OCI-LY3 (cell line): ENCODE data around the gene THOC6.
"Not testable (repeated sequence)": the region's sequence is repeated elsewhere in the genome, so short reads cannot be mapped to it uniquely, and the experiment has no call there.

Experiments
- H2AFZ ChIP-seq: fragments of 200-600, 300-600 bp; shearing (Covaris generic); 2 replicates; pipeline ENCODE4 v1.6.0; 2014; ENCODE audit warnings: antibody characterized with exemption, low read depth, low read length
- H3K27ac ChIP-seq: fragments of 200-600, 300-600 bp; sonication (generic); 2 replicates; pipeline ENCODE4 v1.5.1; 2014; ENCODE audit warnings: mild to moderate bottlenecking, low read length, moderate library complexity, mixed read lengths
- H3K27me3 ChIP-seq: fragments of 200-600, 300-600 bp; sonication (generic); 2 replicates; pipeline ENCODE4 v1.6.1; 2014; ENCODE audit warnings: low read depth, low read length, mixed read lengths
- H3K36me3 ChIP-seq: fragments of 200-600, 300-600 bp; sonication (generic); replicated peaks from 2 replicates; pipeline ENCODE3; 2014; ENCODE audit warnings: low read depth, low read length, mixed read lengths
- H3K4me1 ChIP-seq: fragments of 300-600, 200-600 bp; sonication (generic); 2 replicates; pipeline ENCODE4 v1.6.1; 2014; ENCODE audit warnings: low read length, mixed read lengths
- H3K4me2 ChIP-seq: fragments of 200-600, 300-600 bp; sonication (generic); 2 replicates; pipeline ENCODE4 v1.6.1; 2014; ENCODE audit warnings: low read length, mixed read lengths
- H3K4me3 ChIP-seq: fragments of 300-600, 200-600 bp; sonication (generic); 2 replicates; pipeline ENCODE4 v1.5.1; 2014; ENCODE audit warnings: antibody characterized with exemption, mild to moderate bottlenecking, low read length, moderate library complexity
- H3K79me2 ChIP-seq: fragments of 300-600, 200-600 bp; shearing (Covaris generic); 2 replicates; pipeline ENCODE4 v1.6.1; 2014; ENCODE audit warnings: mild to moderate bottlenecking, low read length, mixed read lengths
- H3K9ac ChIP-seq: fragments of 300-600, 200-600 bp; shearing (Covaris generic); 2 replicates; pipeline ENCODE4 v1.6.0; 2014; ENCODE audit warnings: mild to moderate bottlenecking, low read length, moderate library complexity
- H3K9me3 ChIP-seq: fragments of 200-600, 300-600 bp; shearing (Covaris generic); 2 replicates; pipeline ENCODE4 v1.6.1; 2014; ENCODE audit warnings: low read length, mixed read lengths; ENCODE audit not compliant: insufficient read depth
- H4K20me1 ChIP-seq: fragments of 200-600, 300-600 bp; sonication (generic); 2 replicates; pipeline ENCODE4 v1.6.1; 2016; ENCODE audit warnings: low read length, mixed read lengths; ENCODE audit not compliant: insufficient read depth
- CTCF ChIP-seq: fragments of 200-600, 300-600 bp; sonication (generic); IDR thresholded peaks from 2 replicates; pipeline ENCODE4 v1.5.1; 2014; ENCODE audit warnings: antibody characterized with exemption, low read length, low read depth
- EZH2phosphoT487 ChIP-seq: fragments of 200-600 bp; shearing (Covaris generic); IDR thresholded peaks from 2 replicates; pipeline ENCODE4 v1.6.1; 2018; ENCODE audit warnings: antibody characterized with exemption, mixed run types, low read depth

Gene THOC6

GRCh38 chr16:3050487-3050886 is 26.7 kb downstream of the THOC6 start:
- TF ChIP-seq CTCF (no peak), EZH2phosphoT487 (no peak)
- Histone ChIP-seq H3K36me3 (no peaks in the 10 kb centered on the region), H3K4me1 (no peaks in the 10 kb centered on the region), H4K20me1 (0 out of 2 replicates have a peak, but pooled peaks cover 4% of the 10 kb centered on the region), H3K4me3 (no peak overlapping the region), H2AFZ (no peak overlapping the region), H3K27ac (no peak overlapping the region), H3K9ac (no peak overlapping the region), H3K4me2 (no peak overlapping the region), H3K79me2 (no peaks in the 10 kb centered on the region), H3K27me3 (no peaks in the 10 kb centered on the region), H3K9me3 (no peaks in the 10 kb centered on the region)

- H2AFZ ChIP-seq: no peak overlapping the region
- H3K79me2 ChIP-seq: no peaks in the 10 kb centered on the region
- H3K27me3 ChIP-seq: no peaks in the 10 kb centered on the region
- H4K20me1 ChIP-seq: 0 out of 2 replicates have a peak, but pooled peaks cover 4% of the 10 kb centered on the region
- H3K4me2 ChIP-seq: no peak overlapping the region
- no peak for TF ChIP-seq EZH2phosphoT487
- no peak for TF ChIP-seq CTCF
- no peak overlapping the region for H3K4me3 ChIP-seq
- no peak overlapping the region for H3K9ac ChIP-seq
- no peaks in the 10 kb centered on the region for H3K36me3 ChIP-seq
- H3K4me1 ChIP-seq: no peaks in the 10 kb centered on the region
- H3K9me3 ChIP-seq: no peaks in the 10 kb centered on the region
- no peak overlapping the region for H3K27ac ChIP-seq
These were observed 27.2 kb downstream of the THOC6 start for GRCh38 chr16:3051009-3051408.

GRCh38 chr16:3051494-3051893 is 27.7 kb downstream of the THOC6 start:
- 0 out of 2 replicates have a peak, but pooled peaks cover 4% of the 10 kb centered on the region for H4K20me1 ChIP-seq
- H3K9ac ChIP-seq: no peak overlapping the region
- H3K4me2 ChIP-seq: no peak overlapping the region
- H3K27ac ChIP-seq: no peak overlapping the region
- no peaks in the 10 kb centered on the region for H3K79me2 ChIP-seq
- no peaks in the 10 kb centered on the region for H3K27me3 ChIP-seq
- no peaks in the 10 kb centered on the region for H3K9me3 ChIP-seq
- H3K4me3 ChIP-seq: no peak overlapping the region
- H3K36me3 ChIP-seq: no peaks in the 10 kb centered on the region
- H3K4me1 ChIP-seq: no peaks in the 10 kb centered on the region
- TF ChIP-seq CTCF: no peak
- no peak for TF ChIP-seq EZH2phosphoT487
- no peak overlapping the region for H2AFZ ChIP-seq

GRCh38 chr16:3052571-3053329 is 28.9 kb downstream of the THOC6 start:
- not testable (repeated sequence) for H3K27ac ChIP-seq, H3K4me1 ChIP-seq, H3K4me2 ChIP-seq, H3K79me2 ChIP-seq, H3K4me3 ChIP-seq, H3K27me3 ChIP-seq, H3K9me3 ChIP-seq, H2AFZ ChIP-seq, H3K9ac ChIP-seq, H3K36me3 ChIP-seq, H4K20me1 ChIP-seq

- H3K36me3 ChIP-seq, H3K27me3 ChIP-seq, H3K4me3 ChIP-seq, H3K9me3 ChIP-seq, H3K79me2 ChIP-seq, H3K4me2 ChIP-seq, H2AFZ ChIP-seq, H3K4me1 ChIP-seq, H4K20me1 ChIP-seq, H3K27ac ChIP-seq, H3K9ac ChIP-seq: not testable (repeated sequence)
These were observed 29.5 kb downstream of the THOC6 start for GRCh38 chr16:3053330-3053710.
